ENCODE measurements around the gene ANXA4. TPM values are rescaled to one million over a fixed set of nuclear protein-coding genes. Genes with fewer than 3 reads are reported as not detected.

ANXA4 gene
- total RNA-seq, 1 experiment from 2014 or later = 183 TPM

- in situ Hi-C loops (cut with HindIII; ENCODE audit: low pct_unique_long_range_greater_than_20kb, low sequenced_read_pairs) (no loop called here), intact Hi-C loops (cut with micrococcal nuclease; ENCODE audit: unreplicated experiment) (no loop called here)
- peak; percentile 91 for DNase-seq (ENCODE audit: low read depth, low spot score)
- peak; percentile 94 for ATAC-seq
- no peaks in the 10 kb centered on the region for H3K27me3 ChIP-seq (ENCODE audit: control insufficient read depth, insufficient read depth, low read length)
- POLR2A ChIA-PET = interaction anchor here (0.7 kb wide), 1 partner anchor 231 kb away, joined by 5 read pairs; no protein-coding TSS in a partner anchor
- H3K4me1 ChIP-seq (ENCODE audit: control insufficient read depth, insufficient read depth, low read length) = peaks cover 35% of the 10 kb centered on the region
- H3K27ac ChIP-seq (ENCODE audit: low read length) = peak overlapping the region; percentile 66
- H3K36me3 ChIP-seq (ENCODE audit: control insufficient read depth, insufficient read depth, low read length) = no peaks in the 10 kb centered on the region
- CTCF ChIA-PET = no interaction called here
- H3K9me3 ChIP-seq (ENCODE audit: control insufficient read depth, insufficient read depth, low read depth, low read length) = no peaks in the 10 kb centered on the region
- H3K4me3 ChIP-seq (ENCODE audit: low read depth in 2 of 2, low read length in 2 of 2) = no peak overlapping the region
- BruUV-seq (replicated peaks) = no TSS peak
- TF ChIP-seq TCF7L2 (IDR thresholded peaks at IDR 0.05; ENCODE audit: low read depth, low read length) (no peak), SIN3A (IDR thresholded peaks at IDR 0.05; ENCODE audit: borderline replicate concordance, insufficient read depth, low read depth, low read length) (no peak), POLR2AphosphoS5 (IDR thresholded peaks at IDR 0.05; ENCODE audit: low read depth, low read length) (no peak)
Observed at GRCh38 chr2:69770193-69770702, 28.3 kb downstream of the ANXA4 start.

- Histone ChIP-seq H3K27ac (ENCODE audit: low read length) (0 out of 2 replicates have a peak overlapping the region, but pooled peaks have one; percentile 17), H3K4me1 (ENCODE audit: control insufficient read depth, insufficient read depth, low read length) (peaks cover 35% of the 10 kb centered on the region), H3K27me3 (ENCODE audit: control insufficient read depth, insufficient read depth, low read length) (no peaks in the 10 kb centered on the region), H3K36me3 (ENCODE audit: control insufficient read depth, insufficient read depth, low read length) (no peaks in the 10 kb centered on the region), H3K9me3 (ENCODE audit: control insufficient read depth, insufficient read depth, low read depth, low read length) (no peaks in the 10 kb centered on the region), H3K4me3 (ENCODE audit: low read depth in 2 of 2, low read length in 2 of 2) (no peak overlapping the region)
- ChIA-PET CTCF (no interaction called here), POLR2A (interaction anchor here (0.7 kb wide), 1 partner anchor 231 kb away, joined by 5 read pairs; no protein-coding TSS in a partner anchor)
- in situ Hi-C loops (cut with HindIII; ENCODE audit: low pct_unique_long_range_greater_than_20kb, low sequenced_read_pairs) = no loop called here
- no peak for TF ChIP-seq CTCF (IDR thresholded peaks at IDR 0.05)
- TF ChIP-seq REST (IDR thresholded peaks at IDR 0.05; ENCODE audit: insufficient read depth in 1 of 2, low read depth in 2 of 2, low read length in 1 of 2) = no peak
- no peak for TF ChIP-seq SIN3A (IDR thresholded peaks at IDR 0.05; ENCODE audit: borderline replicate concordance, insufficient read depth, low read depth, low read length)
- no peak for TF ChIP-seq TCF7L2 (IDR thresholded peaks at IDR 0.05; ENCODE audit: low read depth, low read length)
- no peak for TF ChIP-seq POLR2AphosphoS5 (IDR thresholded peaks at IDR 0.05; ENCODE audit: low read depth, low read length)
- intact Hi-C loops (cut with micrococcal nuclease; ENCODE audit: unreplicated experiment) = no loop called here
- ATAC-seq = no peak
- BruUV-seq (replicated peaks) = no TSS peak
- DNase-seq (ENCODE audit: low read depth, low spot score) = no peak
Observed at GRCh38 chr2:69770747-69771146, 28.8 kb downstream of the ANXA4 start.

GRCh38 chr2:69771461-69771860, 29.5 kb downstream of the ANXA4 start:
- H3K36me3 ChIP-seq (ENCODE audit: control insufficient read depth, insufficient read depth, low read length) = no peaks in the 10 kb centered on the region
- intact Hi-C loops (cut with micrococcal nuclease; ENCODE audit: unreplicated experiment) = no loop called here
- ChIA-PET CTCF (no interaction called here), POLR2A (interaction anchor here (0.6 kb wide), 1 partner anchor 41 kb away, joined by 4 read pairs; no protein-coding TSS in a partner anchor)
- ATAC-seq = no peak
- H3K9me3 ChIP-seq (ENCODE audit: control insufficient read depth, insufficient read depth, low read depth, low read length) = no peaks in the 10 kb centered on the region
- no peak overlapping the region for H3K4me3 ChIP-seq (ENCODE audit: low read depth in 2 of 2, low read length in 2 of 2)
- in situ Hi-C loops (cut with HindIII; ENCODE audit: low pct_unique_long_range_greater_than_20kb, low sequenced_read_pairs) = no loop called here
- BruUV-seq (replicated peaks) = no TSS peak
- no peak for DNase-seq (ENCODE audit: low read depth, low spot score)
- peaks cover 35% of the 10 kb centered on the region for H3K4me1 ChIP-seq (ENCODE audit: control insufficient read depth, insufficient read depth, low read length)
- TF ChIP-seq CTCF (IDR thresholded peaks at IDR 0.05) (no peak), POLR2AphosphoS5 (IDR thresholded peaks at IDR 0.05; ENCODE audit: low read depth, low read length) (no peak), SIN3A (IDR thresholded peaks at IDR 0.05; ENCODE audit: borderline replicate concordance, insufficient read depth, low read depth, low read length) (no peak), REST (IDR thresholded peaks at IDR 0.05; ENCODE audit: insufficient read depth in 1 of 2, low read depth in 2 of 2, low read length in 1 of 2) (no peak), TCF7L2 (IDR thresholded peaks at IDR 0.05; ENCODE audit: low read depth, low read length) (no peak)
- H3K27me3 ChIP-seq (ENCODE audit: control insufficient read depth, insufficient read depth, low read length) = no peaks in the 10 kb centered on the region
- no peak overlapping the region for H3K27ac ChIP-seq (ENCODE audit: low read length)

All from Panc1 (cell line).